IPS DF 4.7 (cell line): ENCODE data around the gene SMS.

Source experiments
- DNase-seq: peaks from one replicate; pipeline ENCODE4 v3.0.0-alpha.2; 2013; ENCODE audit warnings: low spot score; ENCODE audit errors: extremely low read depth

Gene SMS

GRCh38 chrX:21975812-21976211, 35.3 kb downstream of the SMS start:
- no peak for DNase-seq

GRCh38 chrX:21978346-21978745, 37.8 kb downstream of the SMS start:
- no peak for DNase-seq

- DNase-seq, result no peak
These were observed 41.8 kb downstream of the SMS start for GRCh38 chrX:21982311-21982710.

DNA sequence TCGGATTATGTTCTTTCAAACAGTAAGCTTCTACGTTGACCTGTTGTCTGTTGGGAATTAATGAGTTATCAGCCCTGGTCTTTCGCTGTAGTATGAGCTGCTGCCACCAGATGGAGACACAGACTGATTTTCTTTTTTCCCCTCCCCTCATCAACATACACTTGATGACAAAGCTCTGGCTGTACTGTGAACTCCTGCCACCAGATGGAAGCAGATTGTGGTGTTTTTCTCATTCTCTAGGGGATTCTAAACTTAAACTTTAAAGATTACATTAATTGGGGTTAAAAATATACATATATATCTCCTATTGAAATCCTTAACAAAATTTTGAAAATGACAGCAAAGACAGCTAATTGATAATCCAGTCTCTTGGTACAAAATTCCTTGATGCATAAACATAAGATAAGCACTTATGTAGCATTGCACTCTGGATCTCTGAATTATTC, 44.8 kb downstream of the SMS start:
- DNase-seq, result peak; percentile 33

- DNase-seq, result no peak
These were observed 46.1 kb downstream of the SMS start for GRCh38 chrX:21986596-21986995.

- no peak for DNase-seq
These were observed 48.9 kb downstream of the SMS start for GRCh38 chrX:21989384-21989783.

- no peak for DNase-seq
These were observed 50.3 kb downstream of the SMS start for GRCh38 chrX:21990832-21991231.

- DNase-seq, result no peak
These were observed 51.0 kb downstream of the SMS start for GRCh38 chrX:21991504-21991903.

GRCh38 chrX:21993265-21993664, 52.8 kb downstream of the SMS start:
- no peak for DNase-seq

DNA sequence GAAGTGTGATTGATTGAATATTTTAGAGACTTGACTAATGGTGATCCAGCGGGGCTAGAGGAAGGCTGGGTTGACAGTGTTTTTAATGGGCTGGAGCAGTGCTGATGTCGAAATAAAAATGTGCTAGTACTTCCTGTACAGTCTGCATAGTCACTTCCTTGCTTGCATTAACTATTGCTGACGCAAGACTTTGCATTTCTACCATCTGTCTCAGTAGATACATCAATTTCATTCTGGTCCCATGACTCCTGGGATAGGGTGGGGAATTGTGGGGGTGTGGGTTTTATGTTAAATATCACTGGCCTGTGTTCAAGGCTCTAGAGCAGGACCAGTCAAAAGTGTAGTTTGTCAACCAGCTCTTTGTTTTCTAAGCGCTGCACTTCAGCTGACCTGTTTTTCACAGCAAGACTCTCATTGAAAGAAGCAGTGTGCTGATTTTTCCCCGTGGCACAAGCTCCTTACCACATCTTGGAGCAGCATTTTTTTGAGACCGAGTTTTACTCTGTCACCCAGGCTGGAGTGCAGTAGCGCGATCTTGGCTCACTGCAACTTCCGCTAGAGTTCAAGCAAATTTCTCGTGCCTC, 56.5 kb downstream of the SMS start:
- DNase-seq, result no peak

DNA sequence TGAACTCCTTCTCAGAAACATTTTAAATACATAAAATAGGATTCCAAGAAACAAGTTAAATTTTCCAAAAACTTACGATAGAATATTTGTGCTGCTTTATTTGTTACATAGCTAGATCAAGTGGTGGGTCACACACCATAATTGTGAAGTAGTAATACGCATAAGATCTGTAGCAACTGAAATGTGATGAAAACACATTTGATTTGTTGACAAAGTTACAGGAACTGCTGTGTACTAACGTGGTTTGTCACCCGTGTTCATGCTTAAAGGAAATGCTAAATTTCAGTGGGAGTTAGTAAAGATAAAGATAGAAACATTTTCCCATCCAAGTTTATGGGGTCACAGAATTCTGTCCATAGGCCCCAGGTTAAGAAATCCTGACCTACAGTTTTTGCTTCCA, 57.5 kb downstream of the SMS start:
- no peak for DNase-seq

DNA sequence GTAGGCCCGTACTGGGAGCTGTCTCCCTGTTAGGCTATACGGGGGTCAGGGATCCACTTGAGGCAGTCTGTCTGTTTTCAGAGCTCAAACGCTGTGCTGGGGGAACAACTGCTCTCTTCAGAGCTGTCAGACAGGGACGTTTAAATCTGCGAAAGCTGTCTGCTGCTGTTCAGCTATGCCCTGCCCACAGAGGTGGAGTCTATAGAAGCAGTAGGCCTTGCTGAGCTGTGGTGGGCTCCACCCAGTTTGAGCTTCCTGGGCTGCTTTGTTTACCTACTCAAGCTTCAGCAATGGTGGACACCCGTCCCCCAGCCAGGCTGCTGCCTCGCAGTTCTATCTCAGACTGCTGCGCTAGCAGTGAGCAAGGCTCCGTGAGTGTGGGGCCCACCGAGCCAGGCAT, 64.4 kb downstream of the SMS start:
- no peak for DNase-seq

GRCh38 chrX:22012051-22012450, 71.5 kb downstream of the SMS start:
- DNase-seq, result no peak

DNA sequence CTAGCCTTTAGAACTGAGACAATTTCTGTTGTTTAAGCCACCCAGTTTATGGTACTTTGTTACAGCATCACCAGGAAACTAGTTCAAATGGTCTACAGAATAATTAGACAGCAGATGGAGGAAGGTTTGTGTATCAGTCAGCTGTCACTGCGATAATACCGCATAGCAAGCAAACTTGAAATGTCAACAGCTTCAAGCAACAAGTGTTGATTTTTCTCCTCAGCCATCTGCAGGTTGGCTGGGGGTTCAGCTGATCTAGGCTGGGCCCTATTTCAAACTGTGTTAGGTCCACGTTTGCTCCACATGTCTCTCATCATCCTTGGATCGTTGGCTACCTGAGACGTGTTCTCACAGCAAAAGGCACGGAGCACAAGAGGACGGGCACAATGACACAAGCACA, 72.4 kb downstream of the SMS start:
- no peak for DNase-seq

DNA sequence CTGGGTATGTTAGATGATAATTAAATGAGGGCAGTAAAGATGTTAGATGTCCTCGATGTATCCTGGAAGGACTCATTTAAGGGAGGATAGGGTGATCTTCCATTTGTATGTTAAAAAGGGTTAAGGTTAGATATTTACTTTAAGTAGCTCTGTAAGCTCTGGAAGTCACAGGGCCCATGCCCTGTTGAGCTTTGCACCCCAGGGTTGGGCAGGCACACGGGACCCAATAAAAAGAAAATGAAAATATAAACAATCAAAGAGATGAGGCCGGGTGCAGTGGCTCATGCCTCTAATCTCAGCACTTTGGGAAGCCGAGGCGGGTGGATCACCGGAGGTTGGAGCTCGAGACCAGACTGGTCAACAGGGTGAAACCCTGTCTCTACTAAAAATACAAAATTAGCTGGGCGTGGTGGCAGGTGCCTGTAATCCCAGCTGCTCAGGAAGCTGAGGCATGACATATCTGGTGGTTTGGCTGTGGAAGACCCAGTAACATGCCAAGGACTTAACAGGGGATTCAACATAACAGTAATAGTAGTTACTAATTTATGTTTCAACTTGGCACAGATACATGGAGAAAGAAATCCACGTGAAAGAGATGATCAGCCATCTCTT, 74.7 kb downstream of the SMS start:
- DNase-seq, result no peak

DNA sequence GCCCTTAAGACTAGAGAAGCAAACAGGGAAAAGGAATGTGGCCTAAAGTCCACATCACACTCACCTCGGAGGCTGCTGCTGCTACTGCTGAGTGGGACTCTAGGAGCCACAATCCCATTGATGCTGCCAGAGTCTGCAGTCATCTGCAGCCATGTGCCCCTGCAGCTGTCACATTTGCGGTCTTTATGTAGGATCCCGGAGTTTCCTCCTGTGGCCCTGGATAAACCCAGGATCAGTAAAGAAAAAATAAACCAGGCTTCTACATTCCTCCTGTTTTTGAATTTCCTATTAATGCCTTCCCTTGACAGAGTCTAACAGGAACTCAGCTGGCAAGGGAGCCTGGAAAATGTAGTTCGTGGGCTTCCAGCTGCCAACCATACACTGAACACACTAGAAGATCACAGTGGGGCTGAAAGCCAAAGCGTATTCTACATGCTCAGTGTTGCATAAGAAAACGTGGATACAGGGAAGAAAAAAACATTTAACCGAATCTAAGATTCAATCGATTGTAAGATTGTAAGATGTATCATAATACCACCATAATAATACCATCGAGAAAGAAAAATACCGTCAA, 81.3 kb downstream of the SMS start:
- no peak for DNase-seq

DNA sequence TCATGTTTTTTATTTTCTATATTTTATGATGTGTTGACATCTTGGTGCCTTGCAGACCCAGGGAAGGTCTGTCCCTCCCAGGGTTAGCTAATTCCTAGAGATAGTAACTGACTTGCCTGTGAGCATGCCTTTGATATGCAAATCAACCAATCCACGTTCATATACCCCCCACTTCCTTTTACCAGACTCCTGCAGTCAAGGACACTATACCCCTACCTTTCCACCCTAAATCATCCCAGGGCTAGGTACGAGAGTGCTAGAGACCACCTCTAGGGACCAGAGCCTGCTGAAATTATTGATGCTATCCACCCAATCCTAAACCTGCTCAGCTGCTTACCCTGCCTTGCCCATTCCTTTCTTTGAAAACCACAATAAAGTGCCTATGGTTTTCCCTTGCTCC, 84.1 kb downstream of the SMS start:
- no peak for DNase-seq

- no peak for DNase-seq
These were observed 85.2 kb downstream of the SMS start for GRCh38 chrX:22025751-22026150.

DNA sequence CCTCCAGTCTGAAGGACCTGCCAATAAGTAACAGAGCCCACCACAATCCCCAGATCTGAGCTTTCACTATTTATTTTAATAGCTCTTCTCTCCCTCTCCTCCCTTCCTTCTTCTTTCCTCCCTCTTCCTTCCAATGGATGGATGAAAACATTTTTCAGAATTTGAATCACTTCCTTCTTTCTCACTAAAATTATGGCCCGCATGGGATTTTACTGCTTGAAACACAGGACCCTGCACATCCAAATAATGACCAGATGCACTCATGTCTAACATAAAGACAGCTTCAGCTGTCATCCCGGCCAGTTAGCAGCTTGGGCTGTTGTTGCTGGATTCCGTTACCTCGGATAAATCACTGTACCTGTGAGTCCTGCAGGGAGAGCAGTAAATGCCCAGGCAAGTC, 86.2 kb downstream of the SMS start:
- no peak for DNase-seq

DNA sequence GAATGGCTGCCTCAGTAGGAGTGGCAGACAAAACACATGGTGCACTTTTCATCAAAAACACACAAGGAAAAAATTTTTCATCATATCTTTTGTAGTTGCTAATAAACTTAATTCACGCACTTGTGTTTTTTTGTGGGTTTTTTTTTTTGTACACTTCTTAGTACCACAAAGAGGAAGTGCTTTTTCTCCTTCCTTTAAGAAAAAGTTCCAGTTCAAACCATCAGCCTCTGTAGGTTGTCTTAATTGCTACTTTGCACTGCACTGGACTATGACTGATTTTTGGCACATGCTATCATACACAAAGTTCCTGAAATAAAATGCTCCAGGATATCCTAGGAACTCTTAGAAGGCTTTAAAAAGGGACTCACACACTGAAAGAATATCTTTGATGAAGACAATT, 91.6 kb downstream of the SMS start, which contains the start of gene PHEX:
Gene PHEX, plus strand, starts transcription at position 242 of the 400 bp plus-strand sequence. CDS start 681 bp downstream, outside the sequence.
- no peak for DNase-seq

DNA sequence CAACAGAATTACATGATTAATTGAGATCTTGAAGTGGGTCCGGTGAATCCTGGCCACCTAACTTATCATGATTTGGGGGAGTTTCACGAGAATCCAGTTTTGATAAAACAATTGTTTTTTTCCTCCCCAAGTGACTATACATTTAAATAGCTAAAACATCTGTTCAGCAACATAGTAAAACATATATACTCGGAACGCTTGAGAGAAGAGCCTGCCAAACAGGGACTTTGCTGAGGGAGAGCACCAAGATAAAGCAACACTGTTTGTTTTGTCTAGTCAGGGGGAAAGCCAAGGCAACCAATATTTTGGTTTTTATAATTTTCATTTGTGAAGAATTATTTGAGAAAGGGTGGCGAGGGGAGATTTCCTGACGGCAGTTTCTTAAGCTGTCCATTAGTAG, 92.0 kb downstream of the SMS start:
- DNase-seq, result no peak

DNA sequence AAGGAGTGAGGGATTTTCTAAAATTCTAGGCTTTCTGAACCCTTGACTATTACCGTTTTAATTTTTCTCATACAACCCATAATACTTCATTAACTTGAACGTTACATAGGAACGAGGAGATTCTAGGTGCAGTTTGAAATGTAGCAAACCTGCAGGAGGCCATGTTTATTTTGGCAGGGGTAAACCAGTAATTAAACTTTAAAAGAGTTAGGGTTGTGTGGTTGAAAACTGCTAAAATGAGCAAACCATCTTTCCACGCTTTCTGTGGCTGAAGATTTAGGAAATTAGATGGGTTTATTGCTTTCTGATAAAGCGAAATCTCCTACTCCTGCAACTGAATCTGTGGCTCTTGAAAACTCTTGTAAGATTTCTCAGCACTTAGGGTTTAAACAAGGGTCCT, 93.3 kb downstream of the SMS start:
- no peak for DNase-seq

GRCh38 chrX:22035236-22035635, 94.7 kb downstream of the SMS start:
- no peak for DNase-seq
